ENCODE measurements around the gene TMIE. TPM values are rescaled to one million over a fixed set of nuclear protein-coding genes. Genes with fewer than 3 reads are reported as not detected.

TMIE gene
- total RNA-seq, 6 experiments from 2014 or later = not detected

- Mint-ChIP-seq H3K9me3 (no peaks in the 10 kb centered on the region; the same call in 1 of the 2 replicates), H3K27ac (no peak overlapping the region), H3K4me1 (ENCODE audit: low read depth) (peaks cover 12% of the 10 kb centered on the region), H3K4me3 (no peak overlapping the region), H3K27me3 (ENCODE audit: insufficient read depth) (peaks cover 23% of the 10 kb centered on the region), H3K36me3 (ENCODE audit: low read depth) (no peaks in the 10 kb centered on the region)
- DNase-seq = no peak
- TF ChIP-seq CTCF (IDR thresholded peaks at IDR 0.05) = no peak
These were observed 19.8 kb downstream of the TMIE start for GRCh38 chr3:46721009-46721408.

GRCh38 chr3:46722443-46722842 lies 21.3 kb downstream of the TMIE start:
- Mint-ChIP-seq H3K27me3 (ENCODE audit: insufficient read depth) (peaks cover 23% of the 10 kb centered on the region), H3K4me1 (ENCODE audit: low read depth) (peaks cover 15% of the 10 kb centered on the region), H3K27ac (no peak overlapping the region), H3K9me3 (no peaks in the 10 kb centered on the region; the same call in 1 of the 2 replicates), H3K36me3 (ENCODE audit: low read depth) (no peaks in the 10 kb centered on the region), H3K4me3 (no peak overlapping the region)
- TF ChIP-seq CTCF (IDR thresholded peaks at IDR 0.05) = no peak
- no peak for DNase-seq

DNA sequence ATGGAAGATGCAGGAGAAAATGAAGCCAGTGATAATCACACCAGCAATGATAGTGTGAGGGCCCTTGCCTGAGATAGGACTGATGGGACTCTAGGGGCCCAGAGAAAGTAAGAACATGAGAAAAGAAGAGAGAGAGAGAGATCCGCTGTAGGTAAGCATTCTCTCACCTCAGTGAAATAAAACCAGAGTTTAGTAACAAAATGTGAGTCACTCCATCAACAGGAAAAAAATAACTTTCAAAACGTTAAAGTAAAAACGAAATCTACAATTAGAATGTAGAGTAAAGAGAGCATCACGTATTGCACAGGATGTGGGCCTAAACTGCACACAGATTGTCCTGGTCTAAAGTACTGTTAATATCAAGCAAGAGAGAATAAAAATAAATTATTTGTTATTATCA lies 23.2 kb downstream of the TMIE start:
- no peak for TF ChIP-seq CTCF (IDR thresholded peaks at IDR 0.05)
- no peak for DNase-seq
- H3K36me3 Mint-ChIP-seq (ENCODE audit: low read depth) = no peaks in the 10 kb centered on the region

GRCh38 chr3:46725621-46726314 lies 24.6 kb downstream of the TMIE start:
- Mint-ChIP-seq H3K36me3 (ENCODE audit: low read depth) (no peaks in the 10 kb centered on the region), H3K4me3 (no peak overlapping the region), H3K9me3 (no peaks in the 10 kb centered on the region; the same call in 1 of the 2 replicates), H3K4me1 (ENCODE audit: low read depth) (peaks cover 15% of the 10 kb centered on the region), H3K27ac (no peak overlapping the region), H3K27me3 (ENCODE audit: insufficient read depth) (peaks cover 17% of the 10 kb centered on the region)
- TF ChIP-seq CTCF (IDR thresholded peaks at IDR 0.05) = no peak
- no peak for DNase-seq

More for the DNA sequence above, 23.2 kb downstream of the TMIE start:
- H3K4me3 Mint-ChIP-seq = no peak overlapping the region
- peaks cover 22% of the 10 kb centered on the region for H3K27me3 Mint-ChIP-seq (ENCODE audit: insufficient read depth)
- H3K27ac Mint-ChIP-seq = no peak overlapping the region
- peaks cover 15% of the 10 kb centered on the region for H3K4me1 Mint-ChIP-seq (ENCODE audit: low read depth)
- no peaks in the 10 kb centered on the region; the same call in 1 of the 2 replicates for H3K9me3 Mint-ChIP-seq

- no peaks in the 10 kb centered on the region for H3K9me3 Mint-ChIP-seq
- TF ChIP-seq CTCF (IDR thresholded peaks at IDR 0.05) = no peak
- no peaks in the 10 kb centered on the region for H3K36me3 Mint-ChIP-seq (ENCODE audit: low read depth)
- H3K4me1 Mint-ChIP-seq (ENCODE audit: low read depth) = peaks cover 15% of the 10 kb centered on the region
- peaks cover 32% of the 10 kb centered on the region for H3K27me3 Mint-ChIP-seq (ENCODE audit: insufficient read depth)
- H3K4me3 Mint-ChIP-seq = no peak overlapping the region
- DNase-seq = no peak
- H3K27ac Mint-ChIP-seq = no peak overlapping the region
These were observed 27.8 kb downstream of the TMIE start for GRCh38 chr3:46729038-46729437.
